Measurements from ENCODE around the gene CORO2B.

Gene CORO2B

DNA sequence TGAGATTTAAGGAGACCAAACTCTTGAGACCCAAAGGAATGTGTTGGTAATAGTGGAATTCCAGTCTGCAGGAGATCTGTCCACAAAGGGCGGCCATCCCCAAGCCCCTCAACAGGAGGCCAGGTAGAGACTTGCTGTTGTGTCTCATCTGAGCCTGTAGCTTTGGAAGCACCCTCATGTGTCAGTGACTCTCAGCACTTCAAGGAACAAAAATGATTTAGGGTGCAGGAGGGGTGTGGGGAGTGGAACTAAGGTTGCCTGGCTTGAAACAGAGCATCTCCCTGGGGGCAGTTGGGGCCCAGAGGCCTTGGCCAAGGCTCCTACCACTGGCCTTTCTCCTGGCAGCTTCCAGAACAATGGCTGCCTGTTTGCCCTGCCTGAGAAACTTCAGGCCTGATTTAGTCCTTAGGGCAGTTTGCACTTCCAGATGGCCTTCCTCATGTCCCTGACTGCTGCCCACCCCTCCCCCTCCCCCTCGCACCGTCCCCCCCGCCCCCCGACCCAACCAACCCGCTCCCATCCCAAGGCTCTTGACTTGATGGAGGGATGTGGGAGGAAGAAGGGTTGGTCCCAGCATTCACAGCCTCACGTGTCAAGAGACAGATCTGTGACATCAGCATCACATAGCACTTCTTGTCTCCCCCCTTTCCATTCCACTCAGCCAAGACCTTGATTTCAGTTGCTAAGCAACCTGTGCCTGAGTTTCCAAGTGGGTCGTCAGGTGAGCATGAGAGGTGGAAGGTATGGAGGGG is 77.1 kb downstream of the CORO2B start:
- POLR2A ChIA-PET: no interaction called here
- no peak for DNase-seq (ENCODE audit: extremely low spot score)
- TF ChIP-seq, protein P1, sequence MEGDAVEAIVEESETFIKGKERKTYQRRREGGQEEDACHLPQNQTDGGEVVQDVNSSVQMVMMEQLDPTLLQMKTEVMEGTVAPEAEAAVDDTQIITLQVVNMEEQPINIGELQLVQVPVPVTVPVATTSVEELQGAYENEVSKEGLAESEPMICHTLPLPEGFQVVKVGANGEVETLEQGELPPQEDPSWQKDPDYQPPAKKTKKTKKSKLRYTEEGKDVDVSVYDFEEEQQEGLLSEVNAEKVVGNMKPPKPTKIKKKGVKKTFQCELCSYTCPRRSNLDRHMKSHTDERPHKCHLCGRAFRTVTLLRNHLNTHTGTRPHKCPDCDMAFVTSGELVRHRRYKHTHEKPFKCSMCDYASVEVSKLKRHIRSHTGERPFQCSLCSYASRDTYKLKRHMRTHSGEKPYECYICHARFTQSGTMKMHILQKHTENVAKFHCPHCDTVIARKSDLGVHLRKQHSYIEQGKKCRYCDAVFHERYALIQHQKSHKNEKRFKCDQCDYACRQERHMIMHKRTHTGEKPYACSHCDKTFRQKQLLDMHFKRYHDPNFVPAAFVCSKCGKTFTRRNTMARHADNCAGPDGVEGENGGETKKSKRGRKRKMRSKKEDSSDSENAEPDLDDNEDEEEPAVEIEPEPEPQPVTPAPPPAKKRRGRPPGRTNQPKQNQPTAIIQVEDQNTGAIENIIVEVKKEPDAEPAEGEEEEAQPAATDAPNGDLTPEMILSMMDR (IDR thresholded peaks at IDR 0.05; ENCODE audit: control extremely low read depth, extremely low read depth, low read depth, missing control alignments): no peak
- CTCF ChIA-PET: interaction anchor here (1.0 to 5.8 kb wide), 2 partner anchors 19 kb away, joined by 3 to 47 read pairs; no protein-coding TSS in a partner anchor

DNA sequence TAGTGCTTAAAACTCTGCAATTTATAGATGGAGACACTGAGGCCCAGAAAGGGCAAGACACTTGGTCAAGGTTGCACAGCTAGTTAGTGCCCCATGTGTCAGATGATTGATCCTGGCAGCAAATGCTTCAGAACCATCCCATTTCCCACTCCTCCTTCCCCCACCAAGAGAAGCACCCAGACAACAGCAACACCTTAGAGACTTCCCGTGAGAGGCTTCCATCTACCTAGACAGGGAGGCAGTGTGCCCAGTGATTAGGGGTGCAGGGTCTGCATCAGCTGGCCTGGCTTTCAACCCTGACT is 77.6 kb downstream of the CORO2B start:
- POLR2A ChIA-PET: no interaction called here
- CTCF ChIA-PET: interaction anchor here (1.0 kb wide), 1 partner anchor 19 kb away, joined by 3 read pairs; no protein-coding TSS in a partner anchor
- TF ChIP-seq, protein P1 (IDR thresholded peaks at IDR 0.05; ENCODE audit: control extremely low read depth, extremely low read depth, low read depth, missing control alignments): no peak

DNA sequence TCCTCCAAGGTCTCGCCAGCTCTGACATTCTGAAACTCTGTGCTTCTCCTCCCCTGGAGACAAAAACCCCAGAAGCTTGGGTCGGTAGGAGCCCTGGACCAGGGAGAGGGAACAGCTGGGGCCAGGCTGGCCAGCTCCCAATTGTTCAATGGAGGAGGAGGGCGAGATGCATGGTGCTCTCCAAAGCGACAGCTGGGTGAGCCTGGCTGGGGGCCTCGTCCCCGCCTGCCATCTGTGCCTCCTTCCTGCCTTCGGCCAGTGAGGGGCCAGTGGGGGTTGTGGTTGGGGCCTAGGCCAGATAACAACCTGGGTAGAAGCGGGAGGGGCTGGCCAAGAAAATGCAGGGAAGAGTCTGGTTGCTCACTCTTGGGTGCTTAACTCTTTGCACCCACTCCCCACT is 79.4 kb downstream of the CORO2B start:
- no peak for DNase-seq (ENCODE audit: extremely low spot score)
- TF ChIP-seq, protein P1 (IDR thresholded peaks at IDR 0.05; ENCODE audit: control extremely low read depth, extremely low read depth, low read depth, missing control alignments): no peak
- POLR2A ChIA-PET: no interaction called here
- CTCF ChIA-PET: interaction anchor here (1.1 to 2.2 kb wide), 3 partner anchors 13 to 99 kb away, joined by 3 to 14 read pairs (median 5); no protein-coding TSS in a partner anchor

More for the DNA sequence above, 77.6 kb downstream of the CORO2B start:
- no peak for DNase-seq (ENCODE audit: extremely low spot score)

DNA sequence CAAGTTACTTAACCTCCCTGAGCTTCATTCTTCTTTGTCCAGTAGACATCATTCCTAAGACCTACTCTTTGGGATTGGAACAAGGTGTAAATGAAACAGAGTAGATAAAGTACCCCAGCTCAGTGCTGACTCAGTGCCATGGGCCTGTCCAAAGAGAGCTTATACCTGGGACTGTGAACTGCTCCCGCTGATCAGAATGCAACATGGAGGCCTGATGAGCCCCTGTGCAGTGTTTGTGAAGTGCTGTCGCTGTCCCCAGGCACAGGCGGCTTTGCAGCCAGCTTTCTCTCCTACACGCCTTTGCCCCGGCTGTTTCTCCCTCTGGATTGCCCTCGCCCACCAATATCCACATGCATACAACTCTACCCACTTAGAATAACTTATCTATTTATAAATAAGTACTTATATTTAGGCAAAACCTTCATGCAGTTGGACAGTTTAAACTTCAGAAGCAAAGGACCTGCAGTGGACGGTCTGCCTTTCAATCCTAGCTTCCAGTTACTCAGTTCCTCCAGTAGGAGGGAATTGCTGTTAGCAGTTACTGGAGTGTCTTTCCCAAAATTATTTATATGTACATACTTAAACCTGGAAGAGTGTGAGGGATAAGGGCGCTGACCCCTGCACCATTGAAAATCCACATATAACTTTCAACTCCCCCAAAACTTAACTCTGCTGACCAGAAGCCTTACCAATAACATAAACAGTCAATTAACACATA is 80.0 kb downstream of the CORO2B start:
- ChIA-PET CTCF (interaction anchor here (1.1 to 2.2 kb wide), 3 partner anchors 12 to 99 kb away, joined by 3 to 14 read pairs (median 5); no protein-coding TSS in a partner anchor), POLR2A (no interaction called here)
- no peak for DNase-seq (ENCODE audit: extremely low spot score)
- TF ChIP-seq, protein P1 (IDR thresholded peaks at IDR 0.05; ENCODE audit: control extremely low read depth, extremely low read depth, low read depth, missing control alignments): no peak

DNA sequence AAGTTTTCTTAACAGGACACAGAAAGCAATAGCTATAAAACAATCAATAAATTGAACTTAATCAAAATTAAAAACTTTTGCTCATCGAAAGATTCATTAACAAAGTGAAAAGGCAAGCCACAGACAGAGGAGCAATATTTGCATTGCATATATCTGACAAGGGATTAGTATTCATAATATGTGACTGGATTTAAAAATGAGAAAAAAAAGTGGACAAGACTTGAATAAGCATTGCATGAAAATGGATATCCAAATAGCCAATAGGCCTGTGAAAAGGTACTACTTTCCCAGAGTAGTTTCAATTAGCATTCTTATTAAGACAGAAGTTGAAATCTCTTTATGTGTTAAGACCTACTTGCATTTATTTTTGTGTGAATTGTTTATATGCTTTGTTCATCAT is 84.7 kb downstream of the CORO2B start:
- TF ChIP-seq, protein P1 (IDR thresholded peaks at IDR 0.05; ENCODE audit: control extremely low read depth, extremely low read depth, low read depth, missing control alignments): no peak
- CTCF ChIA-PET: interaction anchor here (1.7 to 4.9 kb wide), 3 partner anchors 8 to 10 kb away, joined by 5 to 31 read pairs (median 6); no protein-coding TSS in a partner anchor

DNA sequence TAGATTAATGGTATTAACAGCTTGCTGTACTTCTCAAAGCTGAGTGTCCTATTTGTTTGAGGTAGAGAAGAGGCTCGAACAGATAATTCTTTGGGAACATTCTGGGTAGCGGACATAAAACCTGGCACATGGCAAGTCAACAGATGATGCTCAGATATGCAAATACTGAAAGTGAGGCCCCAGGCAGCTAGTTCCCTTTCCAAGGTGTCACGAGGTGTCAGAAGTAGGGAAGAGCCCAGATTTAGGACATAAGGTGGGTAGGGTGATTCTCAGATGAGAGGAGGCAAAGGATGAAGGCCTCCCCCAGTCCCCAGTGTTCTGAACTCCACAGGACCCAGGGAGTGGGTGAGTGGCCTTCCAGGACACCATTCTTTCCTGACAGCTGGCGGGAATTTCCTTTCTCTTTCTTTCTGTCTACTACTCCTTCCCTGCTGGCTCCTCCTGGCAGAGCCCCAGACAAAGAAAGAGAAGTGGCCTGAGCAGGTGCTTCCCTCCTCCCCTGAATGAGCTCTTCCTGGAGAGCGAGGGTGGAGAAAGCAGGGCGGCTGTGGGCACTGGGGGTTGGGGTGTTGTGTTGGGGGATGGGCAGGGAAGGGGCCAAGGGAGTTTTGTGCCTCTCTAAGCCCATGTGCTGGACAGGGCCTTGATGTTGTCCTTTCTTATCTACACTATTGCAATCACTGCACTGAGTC is 87.5 kb downstream of the CORO2B start:
- CTCF ChIA-PET: interaction anchor here (1.0 to 3.4 kb wide), 5 partner anchors 9 to 116 kb away, joined by 3 to 22 read pairs (median 5); no protein-coding TSS in a partner anchor
- TF ChIP-seq, protein P1 (IDR thresholded peaks at IDR 0.05; ENCODE audit: control extremely low read depth, extremely low read depth, low read depth, missing control alignments): no peak
- POLR2A ChIA-PET: no interaction called here
- no peak for DNase-seq (ENCODE audit: extremely low spot score)

More for the DNA sequence above, 84.7 kb downstream of the CORO2B start:
- POLR2A ChIA-PET: no interaction called here
- no peak for DNase-seq (ENCODE audit: extremely low spot score)

Measured in GM10248 (cell line).